ENCODE measurements around the gene TRIB2. TPM values are rescaled to one million over a fixed set of nuclear protein-coding genes. Genes with fewer than 3 reads are reported as not detected.
"Not testable (repeated sequence)": the region's sequence is repeated elsewhere in the genome, so short reads cannot be mapped to it uniquely, and the experiment has no call there.

TRIB2 gene
- total and polyA plus RNA-seq, 12 donors = 26.7 to 57.2 (median 36.5) TPM

- intact Hi-C loops (cut with DNase I) = loop anchor here in 1 of 10 donors (5.0 kb wide), 1 partner anchor 34 kb away; no protein-coding TSS in a partner anchor
- no peak for DNase-seq
- no peaks in the 10 kb centered on the region for H3K27me3 ChIP-seq
- H3K4me1 ChIP-seq = peaks cover 0 to 12% (median 3%) of the 10 kb centered on the region in 9 donors
- TF ChIP-seq CTCF (IDR thresholded peaks at IDR 0.05) = no peak
- no peak for ATAC-seq
- H3K4me3 ChIP-seq = no peak overlapping the region
- H3K36me3 ChIP-seq = no peaks in the 10 kb centered on the region
- no peaks in the 10 kb centered on the region for H3K9me3 ChIP-seq
- H3K27ac ChIP-seq = no peak overlapping the region
- WGBS, 2 donors = 65 to 81% methylated on average over 2 of the region's 2 CpGs
These were observed 38.5 kb upstream of the TRIB2 start for GRCh38 chr2:12678186-12678585.

- TF ChIP-seq CTCF (IDR thresholded peaks at IDR 0.05) = no peak
- peaks cover 0 to 7% (median 0%) of the 10 kb centered on the region in 7 donors for H3K27me3 ChIP-seq
- no peaks in the 10 kb centered on the region for H3K9me3 ChIP-seq
- no peak for DNase-seq
- 92 to 94% methylated on average over 5 of the region's 5 CpGs for WGBS, 2 donors
- ATAC-seq = peak in 1 of 8 donors; percentile 67
- no peaks in the 10 kb centered on the region for H3K36me3 ChIP-seq
- intact Hi-C loops (cut with DNase I) = loop anchor here in 1 of 10 donors (5.0 kb wide), 1 partner anchor 33 kb away; no protein-coding TSS in a partner anchor
- H3K4me1 ChIP-seq = peaks cover 0 to 18% (median 3%) of the 10 kb centered on the region in 9 donors
- H3K27ac ChIP-seq = no peak overlapping the region
- no peak overlapping the region for H3K4me3 ChIP-seq
These were observed 37.1 kb upstream of the TRIB2 start for GRCh38 chr2:12679550-12680072.

- H3K27ac ChIP-seq; H3K27me3 ChIP-seq; H3K36me3 ChIP-seq; ATAC-seq; H3K9me3 ChIP-seq; DNase-seq; H3K4me3 ChIP-seq; intact Hi-C loops (cut with DNase I): not testable (repeated sequence)
- peaks cover 0 to 17% (median 4%) of the 10 kb centered on the region in 9 donors for H3K4me1 ChIP-seq
- WGBS, 2 donors = 91 to 92% methylated on average over 1 of the region's 1 CpG
These were observed 36.6 kb upstream of the TRIB2 start for GRCh38 chr2:12680115-12680514.

- Histone ChIP-seq H3K27me3 (peaks cover 0 to 7% (median 0%) of the 10 kb centered on the region in 7 donors), H3K4me3 (no peak overlapping the region), H3K36me3 (no peaks in the 10 kb centered on the region), H3K27ac (no peak overlapping the region), H3K4me1 (peaks cover 0 to 11% (median 3%) of the 10 kb centered on the region in 9 donors), H3K9me3 (no peaks in the 10 kb centered on the region)
- ATAC-seq (no peak), DNase-seq (no peak)
- WGBS, 2 donors = 90 to 92% methylated on average over 5 of the region's 5 CpGs
- TF ChIP-seq CTCF (IDR thresholded peaks at IDR 0.05) = no peak
- intact Hi-C loops (cut with DNase I) = no loop called here
These were observed 34.7 kb upstream of the TRIB2 start for GRCh38 chr2:12682017-12682416.

GRCh38 chr2:12683457-12684100 lies 33.2 kb upstream of the TRIB2 start:
- intact Hi-C loops (cut with DNase I) = no loop called here
- Histone ChIP-seq H3K27ac (no peak overlapping the region), H3K36me3 (no peaks in the 10 kb centered on the region), H3K9me3 (no peaks in the 10 kb centered on the region), H3K27me3 (peaks cover 0 to 7% (median 0%) of the 10 kb centered on the region in 7 donors), H3K4me1 (peaks cover 0 to 12% (median 7%) of the 10 kb centered on the region in 9 donors), H3K4me3 (no peak overlapping the region)
- ATAC-seq (no peak), DNase-seq (no peak)
- WGBS, 2 donors = 96 to 97% methylated on average over 6 of the region's 6 CpGs
- no peak for TF ChIP-seq CTCF (IDR thresholded peaks at IDR 0.05)
